Suppressor macrophage (primary cell): ENCODE measurements around the gene OBP2B.

Source experiments
- DNase-seq, 4 experiments: peaks; one replicate each; pipeline ENCODE4 v3.0.0-alpha.2; 2020 to 2022

The OBP2B gene

GRCh38 chr9:133165452-133165730 lies 43.7 kb downstream of the OBP2B start:
- no peak for DNase-seq

GRCh38 chr9:133164191-133164590 lies 44.9 kb downstream of the OBP2B start:
- DNase-seq = no peak

DNA sequence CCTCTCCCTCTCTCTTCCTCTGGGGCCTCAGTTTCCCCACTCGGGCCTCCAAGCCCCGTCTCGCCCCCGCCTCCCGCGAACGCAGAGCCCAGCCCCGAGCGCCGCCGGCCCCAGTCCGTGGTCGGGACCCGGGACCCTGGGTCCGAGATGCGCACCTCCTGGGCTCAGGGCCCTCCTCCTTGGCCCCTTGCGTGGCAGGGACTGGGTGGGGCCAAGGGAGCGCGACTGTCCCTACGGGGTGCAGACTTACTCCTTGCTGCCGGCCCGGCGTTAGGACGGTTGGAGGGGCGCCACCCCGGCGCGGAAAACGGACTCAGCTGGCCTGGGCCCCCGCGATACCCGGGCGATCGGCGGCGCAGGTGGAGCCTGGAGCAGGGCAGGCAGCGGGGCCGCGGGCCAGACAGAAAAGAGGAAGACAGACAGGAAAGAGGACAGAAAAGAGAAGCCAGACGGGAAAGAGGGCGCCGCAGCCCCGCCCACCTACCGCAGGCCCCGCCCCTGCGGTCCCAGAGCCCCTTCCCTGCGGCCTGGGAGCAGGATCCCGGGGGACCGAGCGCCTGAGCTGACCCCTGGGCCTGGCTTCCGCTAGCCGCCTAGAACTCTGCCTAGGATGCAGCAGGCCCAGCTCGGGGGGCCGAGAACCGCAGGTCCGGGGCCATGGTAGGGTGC lies 45.4 kb downstream of the OBP2B start, which contains the start of gene GBGT1:
Gene GBGT1 (minus strand): TSS at position 411 of the 669 bp plus-strand sequence. CDS start 1,502 bp downstream, outside the sequence.
- peak; percentile 68 to 87 (median 76) for DNase-seq

DNA sequence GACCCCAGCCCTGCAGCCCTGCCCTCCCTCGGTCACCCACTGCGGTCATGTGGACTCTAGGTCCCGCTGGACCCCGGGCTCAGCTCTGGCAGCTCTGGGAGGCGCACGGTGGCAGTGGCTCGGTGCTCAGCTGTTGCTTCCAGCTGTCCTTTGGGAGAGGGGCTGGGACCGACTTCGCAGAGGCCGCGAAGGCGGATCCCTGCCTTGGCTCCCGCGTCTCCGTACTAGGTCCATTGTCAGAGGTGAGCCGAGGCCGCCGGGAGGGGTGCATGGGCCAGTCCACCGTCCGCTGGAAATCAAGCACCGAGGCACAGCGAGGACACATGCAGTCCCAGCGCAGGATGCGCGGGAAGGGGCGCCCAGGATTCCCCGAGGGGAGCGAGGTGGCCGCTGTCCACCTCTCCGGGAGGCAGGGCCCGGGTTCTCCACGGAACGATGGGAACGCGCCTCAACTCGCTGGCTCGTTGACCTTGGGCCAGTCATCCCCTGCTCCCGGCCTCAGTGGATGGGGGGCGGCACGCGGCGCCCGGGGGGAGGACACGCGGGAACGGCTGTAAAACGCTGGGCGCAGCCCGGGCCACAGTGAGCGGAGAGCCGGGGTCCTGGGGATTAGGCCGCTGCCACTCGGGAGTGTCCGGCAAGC lies 46.1 kb downstream of the OBP2B start:
- no peak for DNase-seq

GRCh38 chr9:133161547-133161950 lies 47.5 kb downstream of the OBP2B start:
- no peak for DNase-seq

- DNase-seq = peak; percentile 81 to 93 (median 90)
These were observed 48.1 kb downstream of the OBP2B start for GRCh38 chr9:133160742-133161546.

GRCh38 chr9:133158695-133159094 lies 50.4 kb downstream of the OBP2B start:
- no peak for DNase-seq
